ENCODE data around the gene PAK5.

- TF ChIP-seq, protein P1, sequence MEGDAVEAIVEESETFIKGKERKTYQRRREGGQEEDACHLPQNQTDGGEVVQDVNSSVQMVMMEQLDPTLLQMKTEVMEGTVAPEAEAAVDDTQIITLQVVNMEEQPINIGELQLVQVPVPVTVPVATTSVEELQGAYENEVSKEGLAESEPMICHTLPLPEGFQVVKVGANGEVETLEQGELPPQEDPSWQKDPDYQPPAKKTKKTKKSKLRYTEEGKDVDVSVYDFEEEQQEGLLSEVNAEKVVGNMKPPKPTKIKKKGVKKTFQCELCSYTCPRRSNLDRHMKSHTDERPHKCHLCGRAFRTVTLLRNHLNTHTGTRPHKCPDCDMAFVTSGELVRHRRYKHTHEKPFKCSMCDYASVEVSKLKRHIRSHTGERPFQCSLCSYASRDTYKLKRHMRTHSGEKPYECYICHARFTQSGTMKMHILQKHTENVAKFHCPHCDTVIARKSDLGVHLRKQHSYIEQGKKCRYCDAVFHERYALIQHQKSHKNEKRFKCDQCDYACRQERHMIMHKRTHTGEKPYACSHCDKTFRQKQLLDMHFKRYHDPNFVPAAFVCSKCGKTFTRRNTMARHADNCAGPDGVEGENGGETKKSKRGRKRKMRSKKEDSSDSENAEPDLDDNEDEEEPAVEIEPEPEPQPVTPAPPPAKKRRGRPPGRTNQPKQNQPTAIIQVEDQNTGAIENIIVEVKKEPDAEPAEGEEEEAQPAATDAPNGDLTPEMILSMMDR (conservative IDR thresholded peaks at IDR 0.05 in 1 of 2, IDR thresholded peaks at IDR 0.05 in 1 of 2; ENCODE audit: low read depth in 1 of 2, low read length in 2 of 2): no peak
- no peak for TF ChIP-seq EZH2 (IDR thresholded peaks at IDR 0.05; ENCODE audit: low read length, missing control alignments)
These were observed 227.0 kb downstream of the PAK5 start for GRCh38 chr20:9611921-9612320.
